ENCODE data around the gene ABCB1. TPM values are rescaled to one million over a fixed set of nuclear protein-coding genes. Genes with fewer than 3 reads are reported as not detected.
A peak's percentile ranks its signal among the peaks of the same experiment; 100 is the strongest.

Gene ABCB1
- total and polyA plus RNA-seq, 2 of the 13 experiments (the other 11 are each of a cell fraction or from before 2014, with no cell fraction given), result 42.8 to 52.6 TPM

GRCh38 chr7:87480386-87480785 lies 120.3 kb downstream of the ABCB1 start:
- Histone ChIP-seq H3K4me2 (ENCODE audit: low read depth, low read length) (no peak overlapping the region), H2AFZ (ENCODE audit: low read length) (no peak overlapping the region), H3K27ac (ENCODE audit: extremely low read length, insufficient read depth, low read length) (no peak overlapping the region), H3K36me3 (replicated peaks in 1 of 2; ENCODE audit: control insufficient read depth in 1 of 2, insufficient read depth in 2 of 2, low read length in 2 of 2) (no peaks in the 10 kb centered on the region), H3K4me1 (ENCODE audit: insufficient read depth, low read length) (peaks cover 58% of the 10 kb centered on the region), H3K9ac (ENCODE audit: insufficient read depth, low read depth, low read length) (no peak overlapping the region), H3K9me3 (ENCODE audit: low read length) (no peaks in the 10 kb centered on the region), H3K4me3 (replicated peaks in 1 of 3; ENCODE audit: insufficient read depth in 1 of 3, low read depth in 2 of 3, low read length in 3 of 3) (no peak overlapping the region), H3K27me3 (ENCODE audit: control insufficient read depth in 1 of 2, insufficient read depth in 2 of 2, low read length in 2 of 2) (no peaks in the 10 kb centered on the region), H3K79me2 (ENCODE audit: insufficient read depth, low read length) (no peaks in the 10 kb centered on the region), H4K20me1 (ENCODE audit: insufficient read depth, low read length) (no peaks in the 10 kb centered on the region)
- ATAC-seq, result no peak
- intact Hi-C loops (cut with micrococcal nuclease; ENCODE audit: unreplicated experiment) (no loop called here), in situ Hi-C loops (cut with HindIII; ENCODE audit: extremely low pct_ligation_motif_present, low pct_unique_long_range_greater_than_20kb) (no loop called here)
- BruUV-seq (replicated peaks), result no TSS peak
- no peak for DNase-seq (ENCODE audit: low spot score)
- POLR2A ChIA-PET, result interaction anchor here (0.9 kb wide), 1 partner anchor 15 kb away, joined by 3 read pairs; no protein-coding TSS in a partner anchor
- CTCF ChIA-PET (ENCODE audit: low intra/inter-chr PET ratio, low total read pairs), result no interaction called here
- TF ChIP-seq CREB1 (IDR thresholded peaks at IDR 0.05), result no peak
- TF ChIP-seq CREB1 (CRISPR knock-in tag; IDR thresholded peaks at IDR 0.05), result 0 out of 2 replicates have a peak, but pooled peaks have one; percentile 8
- no peak for TF ChIP-seq ZNF251 (CRISPR knock-in tag; IDR thresholded peaks at IDR 0.05)
- TF ChIP-seq ZNF768 (CRISPR knock-in tag; IDR thresholded peaks at IDR 0.05), result peak; percentile 67; the same call in 1 of the 2 replicates
- no peak for FAIRE-seq
- 86% methylated on average over 2 of the region's 2 CpGs for WGBS (ENCODE audit: low lambda C conversion rate)

GRCh38 chr7:87479951-87480350 lies 120.7 kb downstream of the ABCB1 start:
- WGBS (ENCODE audit: low lambda C conversion rate), result 92% methylated on average over 2 of the region's 2 CpGs
- POLR2A ChIA-PET, result interaction anchor here (0.9 kb wide), 1 partner anchor 15 kb away, joined by 3 read pairs; no protein-coding TSS in a partner anchor
- peaks cover 59% of the 10 kb centered on the region for H3K4me1 ChIP-seq (ENCODE audit: insufficient read depth, low read length)
- no peaks in the 10 kb centered on the region for H3K9me3 ChIP-seq (ENCODE audit: low read length)
- intact Hi-C loops (cut with micrococcal nuclease; ENCODE audit: unreplicated experiment) (loop anchor here (10.0 kb wide), 2 partner anchors 115 to 135 kb away; partner anchors contain the start of gene CROT), in situ Hi-C loops (cut with HindIII; ENCODE audit: extremely low pct_ligation_motif_present, low pct_unique_long_range_greater_than_20kb) (no loop called here)
- H3K9ac ChIP-seq (ENCODE audit: insufficient read depth, low read depth, low read length), result no peak overlapping the region
- peaks cover 3% of the 10 kb centered on the region for H3K79me2 ChIP-seq (ENCODE audit: insufficient read depth, low read length)
- CTCF ChIA-PET (ENCODE audit: low intra/inter-chr PET ratio, low total read pairs), result no interaction called here
- no peak for ATAC-seq
- FAIRE-seq, result no peak
- H3K4me3 ChIP-seq (replicated peaks in 1 of 3; ENCODE audit: insufficient read depth in 1 of 3, low read depth in 2 of 3, low read length in 3 of 3), result no peak overlapping the region
- H3K4me2 ChIP-seq (ENCODE audit: low read depth, low read length), result no peak overlapping the region
- H3K27me3 ChIP-seq (ENCODE audit: control insufficient read depth in 1 of 2, insufficient read depth in 2 of 2, low read length in 2 of 2), result no peaks in the 10 kb centered on the region; a peak in 1 of 5 replicates
- BruUV-seq (replicated peaks), result no TSS peak
- H4K20me1 ChIP-seq (ENCODE audit: insufficient read depth, low read length), result no peaks in the 10 kb centered on the region
- no peak overlapping the region for H3K27ac ChIP-seq (ENCODE audit: extremely low read length, insufficient read depth, low read length)
- H3K36me3 ChIP-seq (replicated peaks in 1 of 2; ENCODE audit: control insufficient read depth in 1 of 2, insufficient read depth in 2 of 2, low read length in 2 of 2), result no peaks in the 10 kb centered on the region
- H2AFZ ChIP-seq (ENCODE audit: low read length), result no peak overlapping the region
- DNase-seq (ENCODE audit: low spot score), result no peak
- TF ChIP-seq TMF1 (CRISPR knock-in tag; IDR thresholded peaks at IDR 0.05; ENCODE audit: low read depth), result no peak
- no peak for TF ChIP-seq TRIM24 (CRISPR knock-in tag; IDR thresholded peaks at IDR 0.05)
- no peak for TF ChIP-seq TBX2 (CRISPR knock-in tag; IDR thresholded peaks at IDR 0.05; ENCODE audit: borderline replicate concordance)
- TF ChIP-seq DMAP1 (CRISPR knock-in tag; IDR thresholded peaks at IDR 0.05), result no peak
- TF ChIP-seq FOXK2 (IDR thresholded peaks at IDR 0.05), result no peak
- TF ChIP-seq ZFY (CRISPR knock-in tag; IDR thresholded peaks at IDR 0.05), result no peak
- TF ChIP-seq MXD4 (CRISPR knock-in tag; IDR thresholded peaks at IDR 0.05), result no peak
- no peak for TF ChIP-seq NAIF1 (CRISPR knock-in tag; IDR thresholded peaks at IDR 0.05; ENCODE audit: borderline replicate concordance)
- no peak for TF ChIP-seq ZNF609 (CRISPR knock-in tag; IDR thresholded peaks at IDR 0.05; ENCODE audit: borderline replicate concordance)
- no peak for TF ChIP-seq ZNF512 (CRISPR knock-in tag; IDR thresholded peaks at IDR 0.05)
